ENCODE results near the gene AHCY. TPM values are rescaled to one million over a fixed set of nuclear protein-coding genes. Genes with fewer than 3 reads are reported as not detected.

The AHCY gene
- total RNA-seq, 1 experiment from 2014 or later = 350 TPM

DNA sequence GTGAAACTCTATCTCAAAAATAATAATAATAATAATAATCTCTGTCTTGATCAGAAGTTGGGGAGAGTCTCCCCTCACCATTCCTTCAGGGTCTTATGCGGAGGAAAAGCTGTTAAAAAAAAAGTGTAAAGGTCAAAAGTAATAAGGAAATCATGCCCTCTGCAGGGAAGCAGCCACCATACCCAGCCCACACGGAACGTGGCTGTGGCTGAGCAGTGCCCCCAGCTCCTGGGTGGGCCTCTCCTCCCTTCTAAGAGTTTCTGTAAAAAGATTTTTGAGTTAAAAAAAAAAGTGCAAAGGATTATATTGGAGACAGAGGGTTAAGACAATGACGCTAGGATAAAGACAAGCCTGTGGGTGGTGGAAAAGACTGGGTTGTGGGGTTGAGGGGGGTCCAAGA is 30.6 kb upstream of the AHCY start:
- Histone ChIP-seq H3K9me3 (ENCODE audit: control insufficient read depth in 1 of 2, insufficient read depth in 1 of 2, low read depth in 1 of 2, low read length in 2 of 2) (no peaks in the 10 kb centered on the region), H3K36me3 (ENCODE audit: control insufficient read depth in 1 of 2, insufficient read depth in 2 of 2, low read length in 2 of 2) (no peaks in the 10 kb centered on the region), H3K4me2 (ENCODE audit: low read length) (no peak overlapping the region), H4K20me1 (ENCODE audit: insufficient read depth) (no peaks in the 10 kb centered on the region), H3K9ac (ENCODE audit: low read length) (no peak overlapping the region), H2AFZ (ENCODE audit: low read depth, low read length, poor library complexity, severe bottlenecking) (no peak overlapping the region), H3K9me2 (ENCODE audit: insufficient read depth) (no peaks in the 10 kb centered on the region), H3K4me1 (ENCODE audit: control insufficient read depth in 1 of 2, insufficient read depth in 2 of 2, low read length in 2 of 2) (peaks cover 17 to 37% of the 10 kb centered on the region in 2 experiments), H3K27me3 (ENCODE audit: insufficient read depth, low read length) (no peaks in the 10 kb centered on the region), H3K27ac (ENCODE audit: low read depth, low read length) (no peak overlapping the region), H3K4me3 (replicated peaks in 1 of 2; ENCODE audit: low read depth in 1 of 2, low read length in 2 of 2) (no peak overlapping the region), H3K79me2 (ENCODE audit: insufficient read depth, low read length) (no peaks in the 10 kb centered on the region)
- CTCF ChIA-PET = interaction anchor here (1.4 kb wide), 1 partner anchor 21 kb away, joined by 4 read pairs; no protein-coding TSS in a partner anchor
- intact Hi-C loops (cut with micrococcal nuclease) = no loop called here
- RAD21 ChIA-PET (ENCODE audit: low non-redundant PET in 1 of 2, low total read pairs in 2 of 2, uncharacterized antibody in 2 of 2, unreplicated experiment in 2 of 2) = no interaction called here
- ATAC-seq (no peak), DNase-seq (ENCODE audit: low read depth, low spot score) (no peak)
- no peak for TF ChIP-seq RAD21 (IDR thresholded peaks at IDR 0.05; ENCODE audit: low read depth)
- BruUV-seq (replicated peaks) = no TSS peak
- POLR2A ChIA-PET = interaction anchor here (1.0 kb wide), 1 partner anchor 19 kb away, joined by 3 read pairs; no protein-coding TSS in a partner anchor

DNA sequence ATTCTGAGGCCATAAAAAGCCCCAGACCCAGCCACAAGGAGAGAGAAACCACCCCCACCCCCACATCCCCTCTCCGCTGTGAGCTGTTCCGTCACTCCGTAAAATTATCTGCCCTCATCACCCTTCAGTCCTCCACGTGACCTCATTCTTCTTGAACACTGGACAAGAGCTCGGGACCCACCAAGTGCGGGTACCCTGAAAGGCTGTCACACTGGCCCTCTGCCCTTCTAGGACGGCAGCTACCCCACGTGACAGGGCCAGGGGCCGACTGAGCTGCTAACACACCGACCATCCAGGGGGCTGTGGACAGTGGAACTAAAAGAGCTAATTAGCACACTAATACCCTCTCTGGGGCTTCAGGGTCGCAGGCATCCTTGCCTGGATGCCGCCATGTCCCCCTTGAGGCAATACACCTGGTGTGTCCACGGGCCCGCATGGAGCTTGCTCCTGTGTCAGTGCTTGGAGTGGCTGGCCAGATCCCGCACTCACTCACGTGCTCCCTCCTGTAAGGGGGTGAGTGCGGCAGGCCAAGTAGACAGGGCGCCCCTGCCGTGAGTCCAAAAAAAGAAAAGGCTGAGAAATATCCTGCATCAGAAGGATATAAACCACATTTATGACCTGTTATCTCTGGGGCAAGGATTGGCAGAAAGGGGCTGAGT is 29.2 kb upstream of the AHCY start:
- no TSS peak for BruUV-seq (replicated peaks)
- H3K27me3 ChIP-seq (ENCODE audit: insufficient read depth, low read length) = no peaks in the 10 kb centered on the region
- H2AFZ ChIP-seq (ENCODE audit: low read depth, low read length, poor library complexity, severe bottlenecking) = peak overlapping the region; percentile 2
- H3K9me3 ChIP-seq (ENCODE audit: control insufficient read depth in 1 of 2, insufficient read depth in 1 of 2, low read depth in 1 of 2, low read length in 2 of 2) = no peaks in the 10 kb centered on the region
- no peak overlapping the region for H3K4me2 ChIP-seq (ENCODE audit: low read length)
- no peaks in the 10 kb centered on the region for H3K79me2 ChIP-seq (ENCODE audit: insufficient read depth, low read length)
- DNase-seq (ENCODE audit: low read depth, low spot score) (no peak), ATAC-seq (no peak)
- CTCF ChIA-PET = no interaction called here
- intact Hi-C loops (cut with micrococcal nuclease) = no loop called here
- no peak overlapping the region for H3K27ac ChIP-seq (ENCODE audit: low read depth, low read length)
- POLR2A ChIA-PET = no interaction called here
- H3K4me1 ChIP-seq (ENCODE audit: control insufficient read depth in 1 of 2, insufficient read depth in 2 of 2, low read length in 2 of 2) = peaks cover 17 to 32% of the 10 kb centered on the region in 2 experiments
- no peaks in the 10 kb centered on the region for H3K9me2 ChIP-seq (ENCODE audit: insufficient read depth)
- no peak overlapping the region for H3K9ac ChIP-seq (ENCODE audit: low read length)
- no peaks in the 10 kb centered on the region for H3K36me3 ChIP-seq (ENCODE audit: control insufficient read depth in 1 of 2, insufficient read depth in 2 of 2, low read length in 2 of 2)
- RAD21 ChIA-PET (ENCODE audit: low non-redundant PET in 1 of 2, low total read pairs in 2 of 2, uncharacterized antibody in 2 of 2, unreplicated experiment in 2 of 2) = no interaction called here
- TF ChIP-seq YY1 (IDR thresholded peaks at IDR 0.05; ENCODE audit: extremely low read depth, insufficient replicate concordance, low read depth, low read length) = no peak
- no peak for TF ChIP-seq POLR2AphosphoS5 (IDR thresholded peaks at IDR 0.05; ENCODE audit: low read depth, low read length)
- TF ChIP-seq, protein P1, sequence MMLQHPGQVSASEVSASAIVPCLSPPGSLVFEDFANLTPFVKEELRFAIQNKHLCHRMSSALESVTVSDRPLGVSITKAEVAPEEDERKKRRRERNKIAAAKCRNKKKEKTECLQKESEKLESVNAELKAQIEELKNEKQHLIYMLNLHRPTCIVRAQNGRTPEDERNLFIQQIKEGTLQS (IDR thresholded peaks at IDR 0.05) = no peak
- no peak for TF ChIP-seq EGR1 (IDR thresholded peaks at IDR 0.05; ENCODE audit: low read depth)
- no peak for TF ChIP-seq ELF1 (IDR thresholded peaks at IDR 0.05; ENCODE audit: borderline replicate concordance, low read depth)
- no peak for TF ChIP-seq JUND (IDR thresholded peaks at IDR 0.05)
- no peaks in the 10 kb centered on the region for H4K20me1 ChIP-seq (ENCODE audit: insufficient read depth)
- H3K4me3 ChIP-seq (replicated peaks in 1 of 2; ENCODE audit: low read depth in 1 of 2, low read length in 2 of 2) = no peak overlapping the region

All from HCT116 (cell line).